Stimulated activated CD4-positive, alpha-beta T cell treated with anti-CD3 and anti-CD28 coated beads, Interleukin-12 subunit alpha, Interleukin-12 subunit beta, amount 100 ng/mL, for 48 hours (primary cell): ENCODE data around the gene ARHGAP12.

ENCODE experiments used
- DNase-seq, 3 donors: peaks; one replicate each; pipeline ENCODE4 v3.0.0-alpha.2; 2020; ENCODE audit warnings: low read depth in 2 of 3, low spot score in 1 of 3

ARHGAP12 gene

DNA sequence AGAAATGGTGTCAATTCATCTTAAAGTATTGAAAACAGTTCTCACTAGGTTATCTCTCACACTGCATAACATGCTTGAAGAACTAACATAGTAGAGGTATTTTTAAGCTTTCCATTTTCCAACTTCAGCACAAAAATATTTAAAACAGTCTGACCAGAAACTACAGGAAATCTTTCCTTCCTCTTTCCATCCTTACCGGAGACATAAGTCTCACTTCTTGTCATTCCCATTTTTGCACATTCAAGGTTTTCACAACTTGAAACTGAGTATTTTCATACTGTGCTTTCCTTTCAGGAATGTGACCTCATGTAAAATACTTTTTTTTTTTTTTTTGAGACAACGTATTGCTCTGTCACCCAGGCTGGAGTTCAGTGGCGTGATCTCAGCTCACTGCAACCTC is 45.2 kb downstream of the ARHGAP12 start:
- no peak for DNase-seq

DNA sequence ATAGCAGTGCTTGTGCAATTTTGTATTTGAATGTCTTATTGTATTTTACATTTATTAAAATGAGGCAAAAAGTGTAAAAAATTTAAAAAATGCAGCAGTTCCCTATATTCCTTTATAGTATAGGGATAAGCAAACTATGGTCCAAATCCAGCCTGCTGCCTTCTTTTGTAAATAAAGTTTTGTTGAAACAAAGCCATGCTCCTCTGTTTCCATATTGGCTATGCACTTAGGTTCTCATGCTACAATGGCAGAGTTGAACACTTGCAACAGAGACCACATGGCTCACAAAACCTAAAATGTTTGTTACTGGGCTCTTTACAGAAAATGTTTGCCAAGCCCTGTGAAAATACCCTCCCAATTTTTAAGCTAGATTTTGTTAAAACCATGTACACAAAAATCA is 50.1 kb downstream of the ARHGAP12 start:
- no peak for DNase-seq

DNA sequence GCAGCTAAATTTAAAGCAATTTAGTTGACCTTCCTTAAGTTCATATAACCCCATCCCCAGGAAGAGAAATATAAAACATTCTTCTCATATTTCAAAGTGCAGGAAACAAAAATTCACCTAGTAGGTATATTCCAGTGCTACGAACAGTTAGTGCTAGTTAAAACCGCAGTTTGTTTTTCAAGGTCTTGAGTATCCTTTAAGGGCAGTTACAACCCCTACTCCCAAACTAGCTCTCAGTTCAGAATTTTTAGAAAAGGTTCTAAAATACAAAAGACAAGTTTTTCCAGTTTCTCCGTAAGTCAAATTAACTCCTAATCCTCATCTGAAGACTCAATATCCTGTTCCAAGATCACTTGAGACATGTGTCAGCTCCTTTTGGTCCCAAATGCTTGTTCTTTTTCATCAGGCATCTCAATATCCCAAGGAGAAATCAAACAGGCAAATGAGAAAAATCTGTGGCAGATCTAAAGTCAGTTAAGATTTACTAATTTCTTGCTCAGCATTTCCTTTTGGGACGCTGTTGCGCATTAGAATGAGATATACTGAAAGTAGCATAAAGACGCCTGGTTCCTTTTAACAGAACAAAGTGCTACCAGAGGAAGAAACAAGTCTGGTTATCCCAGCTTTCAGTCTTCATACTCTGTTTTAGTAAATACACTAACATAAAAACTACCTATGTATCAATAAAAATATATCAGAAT is 51.8 kb downstream of the ARHGAP12 start:
- no peak for DNase-seq

DNA sequence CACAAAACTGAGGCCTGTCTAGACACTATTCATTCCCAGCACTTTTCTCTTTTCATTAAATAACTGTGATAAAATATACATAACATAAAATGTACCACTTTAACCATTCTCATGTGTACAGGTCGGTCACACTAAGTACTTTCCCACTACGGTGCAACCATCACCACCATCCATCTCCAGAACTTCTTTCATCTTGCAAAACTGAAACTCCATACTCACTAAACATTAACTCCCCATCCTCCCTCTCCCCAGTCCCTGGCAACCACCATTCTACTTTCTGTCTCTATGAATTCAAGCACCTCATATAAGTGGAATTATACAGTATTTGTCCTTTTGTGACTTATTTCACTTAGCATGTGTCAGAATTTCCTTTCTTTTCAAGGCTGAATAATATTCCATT is 53.0 kb downstream of the ARHGAP12 start:
- no peak for DNase-seq

DNA sequence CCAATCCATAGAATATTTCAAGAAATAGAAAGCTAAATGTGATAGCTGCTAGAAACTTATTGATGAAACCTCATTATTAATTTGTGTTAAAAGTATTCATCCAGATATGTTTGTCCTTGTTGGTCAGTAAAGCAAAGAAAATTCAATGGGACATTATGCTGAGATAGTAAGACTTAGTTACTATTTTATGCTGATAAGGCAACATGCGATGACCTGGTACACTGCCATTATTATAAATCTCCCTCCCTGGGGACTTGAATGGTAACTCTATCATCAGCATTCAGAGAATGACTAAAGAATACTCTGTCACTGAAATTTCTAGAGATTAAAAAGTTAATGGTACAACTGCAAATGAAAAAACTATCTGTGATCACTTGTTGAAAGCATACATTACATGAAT is 54.9 kb downstream of the ARHGAP12 start:
- DNase-seq: no peak

DNA sequence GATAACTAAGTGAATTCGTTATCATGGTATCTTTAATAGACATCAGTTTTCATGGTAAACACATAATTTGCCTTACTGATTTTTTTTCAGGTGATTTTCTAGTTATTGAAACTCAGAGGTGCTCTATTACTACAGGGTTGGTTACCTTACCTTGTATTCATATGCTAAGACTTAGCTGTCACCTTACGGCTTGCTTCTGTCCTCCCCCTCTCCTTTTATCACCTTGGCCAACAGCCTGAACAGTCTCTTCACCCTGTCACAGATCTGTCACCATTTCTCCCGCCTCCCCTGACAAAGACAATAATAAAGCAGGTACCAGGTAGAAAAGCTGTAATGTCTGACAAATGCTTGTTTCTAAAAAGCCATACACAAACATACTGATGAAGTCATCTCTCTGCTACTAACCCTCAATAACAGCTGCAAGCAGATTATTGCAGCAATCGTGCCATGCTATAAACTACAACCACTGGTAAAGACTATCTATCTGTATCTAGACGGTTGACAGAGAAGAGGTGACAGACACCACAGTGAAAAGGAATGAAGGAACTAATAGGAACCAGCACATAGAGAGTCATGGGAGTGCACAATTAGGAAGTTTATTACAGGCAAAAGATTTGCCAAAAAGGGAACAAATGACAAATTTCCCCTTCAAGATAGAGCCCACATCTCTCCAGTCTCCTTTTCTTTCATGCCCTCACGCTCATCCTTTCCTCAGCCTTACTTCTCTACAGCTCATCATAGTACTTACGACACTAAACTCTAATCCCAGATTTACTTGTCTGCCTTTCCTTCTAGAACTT is 57.2 kb downstream of the ARHGAP12 start:
- no peak for DNase-seq

DNA sequence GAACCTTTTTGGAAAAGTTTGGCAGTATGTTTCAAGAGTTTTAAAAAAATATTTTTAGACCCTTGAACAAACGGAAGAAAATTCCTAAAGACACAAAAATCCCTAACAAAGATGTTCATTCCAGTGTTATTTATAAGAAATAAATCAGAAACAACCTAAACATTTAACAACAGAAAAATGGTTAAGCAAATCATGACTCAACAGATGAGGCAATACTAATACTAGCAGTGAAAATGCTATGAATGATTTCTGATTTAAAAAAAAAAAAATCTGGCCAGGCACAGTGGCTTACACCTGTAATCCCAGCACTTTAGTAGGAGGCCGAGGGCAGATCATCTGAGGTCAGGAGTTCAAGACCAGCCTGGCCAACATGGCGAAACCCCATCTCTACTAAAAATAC is 61.0 kb downstream of the ARHGAP12 start:
- DNase-seq: no peak

DNA sequence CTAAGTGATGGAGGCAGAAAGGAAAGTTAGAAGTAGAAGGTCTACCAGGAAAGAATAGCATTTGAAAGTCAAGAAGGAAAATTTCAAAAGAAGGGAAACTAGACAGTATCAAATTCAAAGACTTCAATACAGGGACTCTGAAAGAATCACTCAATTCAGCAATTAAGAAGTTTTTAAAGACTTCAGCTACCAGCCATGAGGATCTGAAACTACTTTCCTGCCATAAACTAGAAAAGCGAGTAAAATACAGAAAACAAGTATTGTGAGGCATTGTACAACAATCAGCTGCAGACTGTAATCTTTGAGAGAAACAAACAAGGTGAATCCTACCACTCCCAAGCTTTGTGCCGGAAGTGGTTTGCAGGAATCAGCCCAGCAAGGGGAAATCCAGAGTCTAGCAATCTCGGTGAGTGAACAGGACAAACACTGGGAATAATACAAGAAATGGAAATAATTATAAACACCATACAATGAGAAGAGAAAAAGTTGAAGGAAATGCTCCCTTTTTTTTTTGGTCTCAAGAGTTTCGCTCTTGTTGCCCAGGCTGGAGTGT is 62.4 kb downstream of the ARHGAP12 start:
- DNase-seq: no peak

DNA sequence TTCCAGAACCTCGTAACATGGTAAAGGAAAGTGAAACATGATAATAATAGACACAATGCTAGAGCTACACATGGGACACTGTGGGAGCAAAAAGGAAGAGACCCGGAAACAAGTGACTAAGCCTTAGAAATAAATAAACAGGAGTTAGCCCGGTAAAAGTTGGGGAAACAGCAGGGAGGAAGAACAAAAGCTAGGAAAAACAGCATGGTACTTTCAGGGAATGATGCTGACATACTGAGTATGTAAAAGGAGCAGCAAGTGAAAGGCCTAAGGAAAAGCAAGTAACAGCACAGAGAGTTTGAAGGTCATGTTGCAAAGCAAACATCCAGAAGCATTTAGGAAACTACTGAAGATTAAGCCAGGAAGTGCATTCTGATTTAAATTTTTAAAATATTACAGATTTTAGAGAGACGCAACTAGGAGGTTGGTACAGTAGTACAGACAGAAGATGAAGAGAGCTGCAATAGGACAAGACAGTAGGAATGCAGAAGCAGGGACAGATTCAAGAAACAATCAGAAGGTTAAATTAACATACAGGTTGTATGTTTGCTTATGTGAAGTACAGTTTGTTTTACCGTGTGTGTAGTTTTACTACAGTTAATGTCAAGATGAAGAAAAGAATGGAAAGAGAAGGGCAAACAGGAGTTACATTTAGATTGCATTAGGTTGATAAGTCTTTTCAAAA is 63.7 kb downstream of the ARHGAP12 start:
- DNase-seq: no peak

DNA sequence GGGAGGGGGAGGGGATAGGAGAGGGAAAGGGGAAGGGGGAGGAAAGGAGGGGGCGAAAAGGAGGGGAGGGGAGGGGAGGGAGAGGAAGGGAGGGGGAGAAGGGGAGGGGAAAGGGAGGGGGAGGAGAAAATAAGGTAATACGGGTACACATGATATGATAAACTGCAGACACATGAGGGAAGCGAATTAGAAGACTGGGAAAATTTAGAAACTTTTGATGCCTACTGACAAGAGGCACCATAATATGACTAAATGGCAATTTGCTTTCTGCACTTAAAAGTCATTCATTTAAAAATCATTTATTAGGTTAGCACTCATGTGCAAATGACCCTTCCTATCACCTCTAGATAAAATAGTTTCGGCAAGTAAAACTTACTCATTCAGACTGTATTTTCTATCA is 73.6 kb downstream of the ARHGAP12 start:
- DNase-seq: no peak

DNA sequence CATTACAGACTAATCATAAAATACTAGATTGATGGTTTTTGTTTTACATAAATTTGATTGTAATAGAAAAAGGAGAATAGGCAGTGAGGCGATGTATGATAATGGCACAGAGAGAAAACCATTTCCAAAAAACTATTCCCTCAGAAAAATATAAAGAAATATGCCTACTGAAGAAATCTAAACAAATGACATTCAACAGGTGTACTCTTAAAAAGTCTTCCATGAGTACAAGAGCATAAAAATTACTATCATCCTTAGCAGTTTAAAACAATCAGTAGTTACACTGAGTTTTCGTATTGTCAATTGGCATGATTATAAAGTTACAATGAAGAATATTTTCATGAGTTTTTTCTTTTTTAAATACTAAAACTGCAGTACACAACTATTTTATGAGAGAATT is 75.0 kb downstream of the ARHGAP12 start:
- no peak for DNase-seq

DNA sequence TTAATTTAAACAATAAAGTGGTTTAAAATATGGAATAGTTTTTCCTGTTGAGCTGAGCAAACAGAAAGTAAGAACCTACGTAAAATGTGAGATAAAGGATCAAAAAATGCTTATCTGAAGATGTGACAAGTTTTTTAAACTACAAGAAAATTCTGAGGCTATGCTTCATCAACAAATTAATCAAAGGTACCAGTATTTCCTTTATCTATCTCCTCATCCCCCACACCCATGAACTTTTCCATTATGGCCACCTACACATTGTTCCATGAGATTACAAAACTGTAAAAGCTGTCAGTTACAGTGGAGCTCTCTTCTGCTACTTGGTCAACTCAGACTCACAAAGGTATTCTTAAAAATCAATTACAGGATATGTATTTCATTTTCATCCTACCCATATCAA is 77.4 kb downstream of the ARHGAP12 start:
- no peak for DNase-seq

DNA sequence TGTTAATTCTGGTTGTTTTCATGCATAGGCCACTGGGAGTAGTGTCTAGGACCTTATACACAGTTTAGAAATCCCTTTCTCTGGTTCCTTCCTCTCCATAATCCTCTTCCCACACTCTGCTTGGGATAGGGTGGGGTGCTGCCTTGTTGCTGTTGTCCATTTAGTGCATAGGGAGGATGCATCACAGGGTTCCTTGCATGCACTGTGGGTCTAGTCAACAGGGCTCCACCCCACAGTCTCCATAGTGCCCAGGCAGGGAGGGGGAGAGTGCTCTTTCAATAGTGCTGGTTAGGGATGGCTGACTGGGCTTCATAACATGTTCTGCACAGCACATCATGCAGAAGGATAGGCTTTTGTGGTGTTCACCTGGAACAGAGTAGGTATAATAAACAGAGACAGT is 81.1 kb downstream of the ARHGAP12 start:
- no peak for DNase-seq

DNA sequence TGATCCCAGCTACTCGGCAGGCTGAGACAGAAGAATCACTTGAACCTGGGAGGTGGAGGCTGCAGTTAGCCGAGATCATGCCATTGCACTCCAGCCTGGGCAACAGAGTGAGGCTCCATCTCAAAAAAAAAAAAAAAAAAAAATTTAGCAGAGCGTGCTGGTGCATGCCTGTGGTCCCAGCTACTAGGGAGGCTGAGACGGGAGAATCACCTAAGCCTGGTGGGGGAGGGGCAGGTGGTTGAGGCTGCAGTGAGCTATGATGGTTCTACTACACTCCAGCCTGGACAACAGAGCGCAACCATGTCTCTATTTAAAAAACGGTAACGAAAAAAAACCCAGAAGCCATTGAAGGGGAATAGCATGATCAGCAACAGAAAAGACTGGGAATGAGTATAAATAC is 89.9 kb downstream of the ARHGAP12 start:
- DNase-seq: no peak

DNA sequence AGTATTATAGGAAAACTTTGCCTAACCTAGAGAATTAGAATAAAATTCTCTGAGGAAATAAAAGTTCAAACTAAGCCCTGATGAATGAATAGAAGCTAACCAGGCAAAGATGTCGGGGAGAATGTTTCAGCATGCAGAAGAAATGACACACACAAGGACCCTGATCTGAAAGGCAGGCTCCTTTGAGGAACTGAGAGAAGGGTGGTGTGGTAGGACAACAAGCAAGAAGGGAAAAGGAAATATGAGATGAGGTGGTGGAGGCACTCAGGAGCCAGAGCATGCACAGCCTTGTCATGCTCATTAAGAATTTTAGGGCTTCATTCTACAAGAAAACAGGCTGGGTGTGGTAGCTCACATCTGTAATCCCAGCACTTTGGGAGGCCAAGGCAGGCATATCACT is 90.6 kb downstream of the ARHGAP12 start:
- no peak for DNase-seq

DNA sequence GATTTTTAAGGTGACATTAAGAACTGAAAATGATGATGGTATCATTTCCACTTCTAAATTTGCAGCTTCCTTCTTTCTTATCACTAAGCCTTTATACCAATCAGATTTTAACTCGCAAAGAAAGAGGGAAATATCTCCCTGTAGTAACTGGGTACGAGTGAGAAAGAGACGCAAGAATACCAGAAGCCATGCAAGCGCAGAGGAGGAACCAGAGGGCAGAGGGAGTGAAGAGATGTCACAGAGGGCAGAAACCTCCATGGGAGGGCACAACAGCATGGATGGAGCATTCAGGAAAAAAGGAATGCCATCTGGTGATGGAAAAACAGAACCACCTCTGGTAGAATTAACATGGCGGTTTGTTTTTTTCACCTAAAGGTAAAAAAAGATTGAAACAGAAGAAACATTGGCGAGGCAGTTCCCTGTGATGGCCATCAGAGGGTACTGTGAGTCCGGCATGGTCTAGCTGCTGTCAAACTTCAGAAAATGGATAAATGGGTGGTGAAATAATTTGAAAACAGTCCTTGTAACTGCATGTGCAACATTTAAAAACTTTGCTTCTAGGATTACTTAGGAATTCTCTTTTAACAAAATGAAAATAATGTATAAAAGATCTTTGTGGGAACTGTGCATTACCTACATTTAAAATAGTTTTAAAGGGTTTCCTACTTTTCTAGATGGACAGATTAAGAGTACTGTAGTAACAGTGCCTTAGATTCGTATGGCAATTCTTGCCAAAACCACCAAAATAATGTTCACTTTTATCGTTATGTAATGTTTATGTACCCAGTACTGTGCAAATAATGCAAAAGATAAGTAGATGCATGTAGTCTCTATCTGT is 91.8 kb downstream of the ARHGAP12 start:
- DNase-seq: no peak

DNA sequence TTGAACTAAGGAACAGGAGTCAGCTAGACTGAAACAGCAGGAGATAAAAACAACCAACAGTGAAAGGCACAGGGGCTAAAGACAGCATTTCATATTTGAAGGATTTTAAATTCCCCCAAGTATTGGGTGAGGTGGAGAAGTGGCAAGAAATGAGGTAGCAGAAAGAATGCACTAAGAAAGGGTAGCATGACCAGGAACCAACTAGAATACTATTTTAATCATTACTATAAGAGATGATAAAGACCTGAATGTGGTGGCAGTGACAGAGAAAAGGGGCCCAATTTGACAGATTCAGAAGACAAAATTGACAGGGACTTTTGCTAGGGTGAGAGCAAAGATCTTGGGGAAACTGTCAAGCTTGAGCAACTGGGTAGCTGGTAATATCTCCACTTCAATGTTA is 94.9 kb downstream of the ARHGAP12 start:
- no peak for DNase-seq

DNA sequence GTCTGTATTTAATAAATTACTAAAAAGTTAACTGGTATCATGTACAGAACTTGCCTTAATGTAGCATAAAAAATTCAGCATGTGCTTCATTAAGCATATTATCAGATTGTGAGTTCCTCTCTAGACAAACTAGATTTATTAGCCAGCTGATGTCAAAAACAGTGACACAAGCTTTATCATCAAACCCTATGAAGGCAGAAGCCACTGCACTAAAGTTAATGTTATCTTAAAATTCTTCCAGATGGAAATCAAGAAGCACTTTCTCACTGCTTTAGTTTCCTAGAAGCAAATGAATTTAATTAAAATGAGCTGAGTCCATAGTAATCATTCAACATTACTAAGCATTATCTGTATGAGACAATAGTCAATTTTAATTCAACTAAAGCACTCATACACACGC is 96.4 kb downstream of the ARHGAP12 start:
- DNase-seq: no peak

DNA sequence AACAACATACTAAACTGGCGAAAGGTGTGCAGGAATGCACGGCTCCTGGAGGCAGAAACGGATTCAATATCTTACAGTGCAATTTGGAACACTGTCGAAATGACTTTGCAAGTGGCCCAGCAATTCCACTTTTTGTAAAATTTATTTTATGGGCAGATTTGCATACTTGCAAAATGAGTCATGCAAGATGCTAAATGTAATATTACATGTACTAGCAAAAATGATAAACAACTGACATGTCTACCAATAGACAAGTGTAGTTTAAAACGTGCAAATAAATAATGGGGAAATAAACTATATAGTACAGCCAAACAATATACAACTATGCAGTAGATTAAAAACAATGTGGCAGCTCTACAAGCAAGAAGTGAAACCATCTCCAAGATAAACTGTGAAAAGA is 97.7 kb downstream of the ARHGAP12 start:
- no peak for DNase-seq

DNA sequence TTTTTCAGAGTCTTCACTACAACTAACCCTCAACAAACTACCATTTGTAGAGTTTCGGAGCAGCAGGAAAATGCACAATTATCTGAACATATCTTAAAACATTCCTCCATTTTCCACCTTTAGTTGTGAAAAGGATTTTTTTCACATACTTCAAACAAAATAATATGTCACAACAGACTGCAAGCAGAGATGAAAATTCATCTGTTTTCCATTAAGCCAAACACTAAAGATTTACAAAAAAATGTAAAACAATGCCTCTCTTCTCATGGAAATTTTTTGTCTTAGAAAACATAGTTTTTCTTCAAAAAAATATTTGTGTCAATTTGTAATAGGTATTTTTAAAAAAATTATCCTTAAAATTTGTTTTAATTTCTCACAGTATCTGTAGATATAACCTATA is 98.9 kb downstream of the ARHGAP12 start:
- no peak for DNase-seq

DNA sequence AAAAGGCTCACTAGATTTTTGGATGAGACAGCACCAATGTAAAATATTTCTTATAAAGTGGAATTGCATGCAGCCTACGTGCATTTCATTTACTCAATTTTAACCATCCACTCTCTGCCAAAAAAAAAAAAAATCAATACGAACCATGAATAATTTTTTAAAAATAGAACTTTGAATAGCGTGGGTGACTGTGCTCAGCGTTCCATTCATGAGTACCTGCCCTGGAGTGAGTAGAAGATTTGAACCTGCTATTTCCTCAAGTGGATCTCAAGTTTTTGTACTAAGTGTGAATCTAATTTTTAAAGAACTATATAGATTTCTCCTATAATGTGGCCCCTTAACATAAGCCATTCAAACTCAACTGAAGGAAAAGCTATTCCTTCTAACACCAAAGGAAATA is 105.3 kb downstream of the ARHGAP12 start:
- DNase-seq: no peak
